ENCODE data around the gene AFAP1. TPM values are rescaled to one million over a fixed set of nuclear protein-coding genes. Genes with fewer than 3 reads are reported as not detected.
A peak's percentile ranks its signal among the peaks of the same experiment; 100 is the strongest.

AFAP1 gene
- total and polyA plus RNA-seq, 2 donors (not counting 3 experiments of a cell fraction or from before 2014, with no cell fraction given) = 32.3 to 103 TPM

- Histone ChIP-seq H3K36me3 (ENCODE audit: control insufficient read depth in 2 of 2, extremely low read depth in 1 of 2, insufficient read depth in 2 of 2, low read length in 2 of 2) (no peaks in the 10 kb centered on the region), H3K4me1 (ENCODE audit: control insufficient read depth, extremely low read depth, insufficient read depth, low read length) (peaks cover 67% of the 10 kb centered on the region), H2AFZ (ENCODE audit: low read depth, low read length) (no peak overlapping the region), H4K20me1 (replicated peaks; ENCODE audit: control insufficient read depth, extremely low read depth, insufficient read depth, low read length) (peaks cover 7% of the 10 kb centered on the region), H3K9ac (replicated peaks; ENCODE audit: extremely low read depth, insufficient read depth, low read length) (no peak overlapping the region), H3K9me1 (replicated peaks; ENCODE audit: control insufficient read depth, extremely low read depth, insufficient read depth, low read length) (no peaks in the 10 kb centered on the region), H3K79me2 (ENCODE audit: control insufficient read depth, insufficient read depth, low read length) (peaks cover 100% of the 10 kb centered on the region), H3K27ac (ENCODE audit: insufficient read depth, low read depth, low read length) (peak overlapping the region; percentile 36), H3K9me3 (replicated peaks; ENCODE audit: control insufficient read depth, insufficient read depth, low read length) (no peaks in the 10 kb centered on the region), H3K27me3 (ENCODE audit: control insufficient read depth in 2 of 2, insufficient read depth in 2 of 2, low read length in 2 of 2) (no peaks in the 10 kb centered on the region), H3K4me3 (replicated peaks in 1 of 3; ENCODE audit: insufficient read depth in 1 of 3, low read depth in 1 of 3, low read length in 3 of 3) (no peak overlapping the region), H3K4me2 (ENCODE audit: insufficient read depth, low read length) (no peak overlapping the region)
- dilution Hi-C loops (cut with MboI; ENCODE audit: extremely low pct_ligation_motif_present, low sequenced_read_pairs) = no loop called here
- no TSS peak for BruUV-seq (replicated peaks)
- ChIA-PET CTCF (interaction anchor here (0.9 to 2.3 kb wide), 4 partner anchors 24 to 98 kb away, joined by 3 to 10 read pairs (median 5); no protein-coding TSS in a partner anchor), POLR2A (interaction anchor here (0.8 kb wide), 1 partner anchor 38 kb away, joined by 3 read pairs; the partner anchor contains the start of gene AFAP1)
- FAIRE-seq = peak; percentile 77
- intact Hi-C loops (cut with micrococcal nuclease) = no loop called here
- no peak for DNase-seq (ENCODE audit: low read depth, low spot score)
- TF ChIP-seq EZH2 (IDR thresholded peaks at IDR 0.05; ENCODE audit: borderline replicate concordance, low read depth, low read length, severe bottlenecking) = no peak
- no peak for TF ChIP-seq MYC (IDR thresholded peaks at IDR 0.05; ENCODE audit: low read depth, low read length)
- TF ChIP-seq POLR2AphosphoS5 (IDR thresholded peaks at IDR 0.05; ENCODE audit: insufficient read depth, low read depth, low read length) = no peak
- no peak for TF ChIP-seq CTCF (IDR thresholded peaks at IDR 0.05; ENCODE audit: extremely low read depth in 1 of 2, insufficient read depth in 1 of 2, low read depth in 1 of 2, low read length in 2 of 2)
- no peak for TF ChIP-seq GATA2 (IDR thresholded peaks at IDR 0.05; ENCODE audit: insufficient read depth, insufficient read length, low read depth, low read length)
- TF ChIP-seq POLR2A (IDR thresholded peaks at IDR 0.05; ENCODE audit: low read depth, low read length) = no peak
- no peak for TF ChIP-seq FOS (IDR thresholded peaks at IDR 0.05; ENCODE audit: borderline replicate concordance, insufficient read depth, low read length)
- TF ChIP-seq JUN (IDR thresholded peaks at IDR 0.05; ENCODE audit: borderline replicate concordance, insufficient read depth, insufficient read length, low read depth) = no peak
- TF ChIP-seq, protein P1, sequence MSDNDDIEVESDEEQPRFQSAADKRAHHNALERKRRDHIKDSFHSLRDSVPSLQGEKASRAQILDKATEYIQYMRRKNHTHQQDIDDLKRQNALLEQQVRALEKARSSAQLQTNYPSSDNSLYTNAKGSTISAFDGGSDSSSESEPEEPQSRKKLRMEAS (IDR thresholded peaks at IDR 0.05; ENCODE audit: insufficient read depth, insufficient read length) = no peak
These were observed 37.5 kb downstream of the AFAP1 start for GRCh38 chr4:7902101-7902553.
